HepG2 (cell line): ENCODE measurements around the gene PIM3. TPM values are rescaled to one million over a fixed set of nuclear protein-coding genes. Genes with fewer than 3 reads are reported as not detected.

Experiments used
- BCL6 ChIP-seq: IDR thresholded peaks from 2 replicates; pipeline ENCODE4 v1.6.1; 2016; ENCODE audit warnings: missing genetic modification reagents, missing compliant biosample characterization
- DR1 ChIP-seq: sonication (generic); formaldehyde crosslinking; IDR thresholded peaks from 2 replicates; pipeline ENCODE4 v1.8.0; 2021; ENCODE audit warnings: mild to moderate bottlenecking, missing genetic modification reagents, inconsistent platforms
- EP300 ChIP-seq, 3 experiments: sonication (generic) in 1 of 3; formaldehyde crosslinking in 1 of 3; IDR thresholded peaks; 2 replicates each; pipeline versions ENCODE4 v1.5.1 to v1.6.1; 2011 to 2020; ENCODE audit warnings: low read depth in 2 of 3, low read length in 2 of 3, borderline replicate concordance in 1 of 3, improper control_type of control experiment in 1 of 3, mild to moderate bottlenecking in 1 of 3, missing genetic modification reagents in 1 of 3, moderate library complexity in 1 of 3
- IRF2 ChIP-seq: IDR thresholded peaks from 2 replicates; pipeline ENCODE4 v1.6.1; 2018; ENCODE audit warnings: missing genetic modification reagents, missing compliant biosample characterization
- IRX3 ChIP-seq: sonication (generic); formaldehyde crosslinking; IDR thresholded peaks from 2 replicates; pipeline ENCODE4 v1.8.1; 2023; ENCODE audit warnings: mild to moderate bottlenecking, low read depth, missing genetic modification reagents, borderline replicate concordance
- MAFK ChIP-seq, 2 experiments: IDR thresholded peaks in 1 of 2; conservative IDR thresholded peaks in 1 of 2; 2 replicates each; pipeline ENCODE4 v1.6.1; 2011; ENCODE audit warnings: improper control_type of control experiment in 2 of 2, low read length in 2 of 2
- NFIB ChIP-seq: sonication (generic); formaldehyde crosslinking; IDR thresholded peaks from 2 replicates; pipeline ENCODE4 v1.9.0; 2021; ENCODE audit warnings: missing genetic modification reagents, mild to moderate bottlenecking, borderline replicate concordance
- PITX1 ChIP-seq: sonication (generic); formaldehyde crosslinking; IDR thresholded peaks from 2 replicates; pipeline ENCODE4 v1.5.1; 2020; ENCODE audit warnings: mild to moderate bottlenecking, missing genetic modification reagents
- SYNCRIP ChIP-seq: fragments of 200-400 bp; formaldehyde crosslinking; IDR thresholded peaks from 2 replicates; pipeline ENCODE4 v1.6.1; 2018; ENCODE audit warnings: mild to moderate bottlenecking, low read depth, low read length; ENCODE audit not compliant: insufficient read depth
- TAF1 ChIP-seq: sonication (generic); formaldehyde crosslinking; IDR thresholded peaks from 2 replicates; pipeline ENCODE4 v1.4.0; 2020; ENCODE audit warnings: missing genetic modification reagents
- YY1 ChIP-seq: IDR thresholded peaks from 2 replicates; pipeline ENCODE4 v1.6.1; 2011; ENCODE audit warnings: low read length, low read depth, moderate library complexity, mild to moderate bottlenecking; ENCODE audit not compliant: insufficient read depth, insufficient replicate concordance
- ZBTB3 ChIP-seq: sonication (generic); formaldehyde crosslinking; IDR thresholded peaks from 2 replicates; pipeline ENCODE4 v1.4.0; 2020; ENCODE audit warnings: low read depth, mild to moderate bottlenecking, moderate library complexity, missing genetic modification reagents, borderline replicate concordance
- ZFX ChIP-seq: sonication (generic); formaldehyde crosslinking; IDR thresholded peaks from 2 replicates; pipeline ENCODE4 v1.4.0; 2020; ENCODE audit warnings: mild to moderate bottlenecking, low read depth, missing genetic modification reagents, moderate library complexity
- ZNF10 ChIP-seq: sonication (generic); formaldehyde crosslinking; IDR thresholded peaks from 2 replicates; pipeline ENCODE4 v1.4.0; 2020; ENCODE audit warnings: mild to moderate bottlenecking, low read depth, missing genetic modification reagents, borderline replicate concordance
- ZNF350 ChIP-seq: sonication (generic); formaldehyde crosslinking; IDR thresholded peaks from 2 replicates; pipeline ENCODE4 v1.4.0; 2020; ENCODE audit warnings: mild to moderate bottlenecking, low read depth, missing genetic modification reagents, borderline replicate concordance
- ZNF563 ChIP-seq: sonication (generic); formaldehyde crosslinking; IDR thresholded peaks from 2 replicates; pipeline ENCODE4 v1.8.0; 2022; ENCODE audit warnings: mild to moderate bottlenecking, moderate library complexity, missing genetic modification reagents
- polyA plus RNA-seq, 8 experiments: library from polyadenylated mRNA; depleted of rRNA in 3 of 8; stranded (reverse) in 7 of 8; unstranded in 1 of 8; fragments of >200 nt; fragmentation: Illumina TruSeq in 4 of 8; extraction: Trizol in 4 of 8; gene quantifications; 2 replicates each; pipeline versions ENCODE4 v1.2.1 to v1.2.3, GENCODE V29; 2011 to 2016; ENCODE audit warnings: low read depth in 4 of 8, missing spikeins in 1 of 8, mixed read lengths in 1 of 8; ENCODE audit not compliant: insufficient read depth in 1 of 8
- total RNA-seq, 5 experiments: library from RNA; depleted of rRNA; stranded (reverse); fragments of >200 nt; fragmentation: Illumina TruSeq; extraction: Trizol; gene quantifications; 2 replicates each; pipeline ENCODE4 v1.2.3, GENCODE V29; 2016; ENCODE audit warnings: low read depth in 1 of 5
- TF ChIP-seq, protein P1 (sequence below): sonication (generic); formaldehyde crosslinking; IDR thresholded peaks from 2 replicates; pipeline ENCODE4 v1.4.0; 2020; ENCODE audit warnings: mild to moderate bottlenecking, missing genetic modification reagents
- TF ChIP-seq, protein P2 (sequence below): sonication (generic); formaldehyde crosslinking; IDR thresholded peaks from 2 replicates; pipeline ENCODE4 v1.4.0; 2020; ENCODE audit warnings: missing genetic modification reagents
- TF ChIP-seq, protein P3 (sequence below): sonication (generic); formaldehyde crosslinking; IDR thresholded peaks from 2 replicates; pipeline ENCODE4 v1.4.0; 2020; ENCODE audit warnings: missing genetic modification reagents
- TF ChIP-seq, protein P4 (sequence below): sonication (generic); formaldehyde crosslinking; IDR thresholded peaks from 2 replicates; pipeline ENCODE4 v1.5.1; 2020; ENCODE audit warnings: missing genetic modification reagents, mild to moderate bottlenecking, borderline replicate concordance

The PIM3 gene
- total and polyA plus RNA-seq, 2 of the 13 experiments (the other 11 are each of a cell fraction or from before 2014, with no cell fraction given) = 21.6 to 31.2 TPM

DNA sequence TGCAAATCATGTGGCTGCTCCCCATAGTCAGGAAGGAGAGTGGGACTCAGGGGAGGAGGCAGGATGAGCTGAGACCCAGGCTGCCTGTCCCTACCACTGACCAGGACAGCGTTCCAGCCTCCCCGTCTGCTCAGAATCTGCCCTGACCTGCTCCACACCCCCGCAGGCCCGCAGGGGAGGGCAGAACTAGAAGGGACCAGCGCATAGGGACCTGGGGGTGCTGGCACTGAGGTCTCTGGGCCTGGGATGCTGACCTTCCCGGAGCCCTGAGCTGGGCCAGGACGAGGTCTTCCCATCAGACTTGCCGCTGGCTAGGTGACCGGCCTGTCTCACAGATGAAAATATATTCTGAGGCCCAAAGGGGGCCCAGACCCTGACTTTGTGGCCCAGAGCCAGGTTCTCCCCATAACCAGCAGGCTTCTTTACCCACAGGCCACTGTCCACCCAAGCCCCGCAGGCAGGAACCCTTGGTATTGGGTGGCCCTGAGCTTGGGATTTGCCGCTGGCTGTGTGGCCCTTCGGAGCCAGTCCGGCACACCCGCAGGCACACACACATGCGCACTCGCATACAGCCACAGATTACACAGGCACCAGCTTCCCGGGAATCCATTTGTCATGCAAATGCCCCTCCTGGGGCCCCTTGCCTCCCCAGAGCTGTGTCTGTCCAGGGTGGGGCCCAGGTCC is 13.8 kb upstream of the PIM3 start (continued):
- TF ChIP-seq, protein P1, sequence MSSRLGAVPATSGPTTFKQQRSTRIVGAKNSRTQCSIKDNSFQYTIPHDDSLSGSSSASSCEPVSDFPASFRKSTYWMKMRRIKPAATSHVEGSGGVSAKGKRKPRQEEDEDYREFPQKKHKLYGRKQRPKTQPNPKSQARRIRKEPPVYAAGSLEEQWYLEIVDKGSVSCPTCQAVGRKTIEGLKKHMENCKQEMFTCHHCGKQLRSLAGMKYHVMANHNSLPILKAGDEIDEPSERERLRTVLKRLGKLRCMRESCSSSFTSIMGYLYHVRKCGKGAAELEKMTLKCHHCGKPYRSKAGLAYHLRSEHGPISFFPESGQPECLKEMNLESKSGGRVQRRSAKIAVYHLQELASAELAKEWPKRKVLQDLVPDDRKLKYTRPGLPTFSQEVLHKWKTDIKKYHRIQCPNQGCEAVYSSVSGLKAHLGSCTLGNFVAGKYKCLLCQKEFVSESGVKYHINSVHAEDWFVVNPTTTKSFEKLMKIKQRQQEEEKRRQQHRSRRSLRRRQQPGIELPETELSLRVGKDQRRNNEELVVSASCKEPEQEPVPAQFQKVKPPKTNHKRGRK (CRISPR knock-in tag) = peak; percentile 53; the same call in 1 of the 2 replicates
- TF ChIP-seq MAFK (conservative IDR thresholded peaks at IDR 0.05 in 1 of 2, IDR thresholded peaks at IDR 0.05 in 1 of 2; ENCODE audit: low read length in 2 of 2) = no peak
- no peak for TF ChIP-seq SYNCRIP
- TF ChIP-seq ZNF350 (CRISPR knock-in tag) = peak; percentile 9; the same call in 1 of the 2 replicates
- no peak for TF ChIP-seq PITX1 (CRISPR knock-in tag)
- TF ChIP-seq IRF2 (CRISPR knock-in tag) = 0 out of 2 replicates have a peak, but pooled peaks have one; percentile 25
- TF ChIP-seq, protein P2, sequence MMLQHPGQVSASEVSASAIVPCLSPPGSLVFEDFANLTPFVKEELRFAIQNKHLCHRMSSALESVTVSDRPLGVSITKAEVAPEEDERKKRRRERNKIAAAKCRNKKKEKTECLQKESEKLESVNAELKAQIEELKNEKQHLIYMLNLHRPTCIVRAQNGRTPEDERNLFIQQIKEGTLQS (CRISPR knock-in tag) = no peak
- TF ChIP-seq BCL6 = no peak; the same call in 1 of the 2 replicates
- TF ChIP-seq YY1 = peak; percentile 38
- TF ChIP-seq, protein P3, sequence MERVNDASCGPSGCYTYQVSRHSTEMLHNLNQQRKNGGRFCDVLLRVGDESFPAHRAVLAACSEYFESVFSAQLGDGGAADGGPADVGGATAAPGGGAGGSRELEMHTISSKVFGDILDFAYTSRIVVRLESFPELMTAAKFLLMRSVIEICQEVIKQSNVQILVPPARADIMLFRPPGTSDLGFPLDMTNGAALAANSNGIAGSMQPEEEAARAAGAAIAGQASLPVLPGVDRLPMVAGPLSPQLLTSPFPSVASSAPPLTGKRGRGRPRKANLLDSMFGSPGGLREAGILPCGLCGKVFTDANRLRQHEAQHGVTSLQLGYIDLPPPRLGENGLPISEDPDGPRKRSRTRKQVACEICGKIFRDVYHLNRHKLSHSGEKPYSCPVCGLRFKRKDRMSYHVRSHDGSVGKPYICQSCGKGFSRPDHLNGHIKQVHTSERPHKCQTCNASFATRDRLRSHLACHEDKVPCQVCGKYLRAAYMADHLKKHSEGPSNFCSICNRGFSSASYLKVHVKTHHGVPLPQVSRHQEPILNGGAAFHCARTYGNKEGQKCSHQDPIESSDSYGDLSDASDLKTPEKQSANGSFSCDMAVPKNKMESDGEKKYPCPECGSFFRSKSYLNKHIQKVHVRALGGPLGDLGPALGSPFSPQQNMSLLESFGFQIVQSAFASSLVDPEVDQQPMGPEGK (CRISPR knock-in tag) = peak; percentile 77
- TF ChIP-seq TAF1 (CRISPR knock-in tag) = peak; percentile 45; the same call in 1 of the 2 replicates
- no peak for TF ChIP-seq DR1 (CRISPR knock-in tag)
- no peak for TF ChIP-seq EP300 (IDR thresholded peaks at IDR 0.05; ENCODE audit: low read depth in 2 of 2, low read length in 2 of 2)
- 0 out of 2 replicates have a peak, but pooled peaks have one; percentile 15 for TF ChIP-seq EP300 (CRISPR knock-in tag; IDR thresholded peaks at IDR 0.05; ENCODE audit: borderline replicate concordance)
- no peak for TF ChIP-seq IRX3
- TF ChIP-seq, protein P4, sequence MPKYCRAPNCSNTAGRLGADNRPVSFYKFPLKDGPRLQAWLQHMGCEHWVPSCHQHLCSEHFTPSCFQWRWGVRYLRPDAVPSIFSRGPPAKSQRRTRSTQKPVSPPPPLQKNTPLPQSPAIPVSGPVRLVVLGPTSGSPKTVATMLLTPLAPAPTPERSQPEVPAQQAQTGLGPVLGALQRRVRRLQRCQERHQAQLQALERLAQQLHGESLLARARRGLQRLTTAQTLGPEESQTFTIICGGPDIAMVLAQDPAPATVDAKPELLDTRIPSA (CRISPR knock-in tag) = no peak
- peak; percentile 57 for TF ChIP-seq ZFX
- no peak for TF ChIP-seq NFIB (CRISPR knock-in tag)
- no peak for TF ChIP-seq ZNF10 (CRISPR knock-in tag)
- peak; percentile 50; the same call in 1 of the 2 replicates for TF ChIP-seq ZNF563 (CRISPR knock-in tag)
- peak; percentile 79; the same call in 1 of the 2 replicates for TF ChIP-seq ZBTB3
